HG03565 (cell line): ENCODE data around the gene SPRY2.

Experiments
- ATAC-seq: cut with Tn5 transposase; IDR thresholded peaks from one replicate; pipeline ENCODE4 v1.9.1; 2021; ENCODE audit warnings: mild to moderate bottlenecking, moderate library complexity; ENCODE audit not compliant: unreplicated experiment

SPRY2 gene, protein sequence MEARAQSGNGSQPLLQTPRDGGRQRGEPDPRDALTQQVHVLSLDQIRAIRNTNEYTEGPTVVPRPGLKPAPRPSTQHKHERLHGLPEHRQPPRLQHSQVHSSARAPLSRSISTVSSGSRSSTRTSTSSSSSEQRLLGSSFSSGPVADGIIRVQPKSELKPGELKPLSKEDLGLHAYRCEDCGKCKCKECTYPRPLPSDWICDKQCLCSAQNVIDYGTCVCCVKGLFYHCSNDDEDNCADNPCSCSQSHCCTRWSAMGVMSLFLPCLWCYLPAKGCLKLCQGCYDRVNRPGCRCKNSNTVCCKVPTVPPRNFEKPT

DNA sequence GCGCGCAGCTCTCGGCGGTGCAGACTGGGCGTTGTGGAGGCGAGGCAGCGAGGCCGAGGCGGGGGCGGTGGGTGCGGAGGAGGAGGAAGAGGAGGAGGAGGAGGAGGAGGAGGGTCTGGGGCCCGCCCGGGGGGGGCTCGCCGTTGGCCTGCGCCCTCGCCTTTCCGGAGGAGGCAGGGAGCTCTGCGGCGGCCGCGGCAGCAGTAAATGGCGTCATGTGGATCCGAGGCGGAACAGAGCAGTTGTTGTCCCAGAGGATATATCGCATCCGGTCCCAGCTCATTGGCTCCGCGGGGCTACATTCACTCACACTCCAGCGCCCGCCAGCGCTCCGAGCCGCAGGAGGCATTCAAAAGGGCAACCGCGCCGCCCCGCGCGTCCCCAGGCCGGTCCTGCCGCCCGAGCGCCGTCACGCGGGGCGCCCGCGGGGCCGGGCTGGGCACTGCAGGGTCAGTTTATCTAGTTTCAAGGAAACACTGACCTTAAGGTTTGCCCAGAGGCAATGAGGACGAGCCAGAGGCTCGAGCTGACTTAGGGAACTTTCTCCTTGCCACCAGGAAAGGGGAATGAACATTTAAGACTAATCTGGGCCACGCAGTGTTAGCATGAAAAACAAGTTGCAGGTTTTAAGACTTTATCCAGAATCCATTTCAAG is at the start of gene SPRY2:
Gene SPRY2 (minus strand): TSS at position 26 of the 655 bp plus-strand sequence. CDS start 3,421 bp downstream, outside the sequence.
- peak; percentile 49 for ATAC-seq

DNA sequence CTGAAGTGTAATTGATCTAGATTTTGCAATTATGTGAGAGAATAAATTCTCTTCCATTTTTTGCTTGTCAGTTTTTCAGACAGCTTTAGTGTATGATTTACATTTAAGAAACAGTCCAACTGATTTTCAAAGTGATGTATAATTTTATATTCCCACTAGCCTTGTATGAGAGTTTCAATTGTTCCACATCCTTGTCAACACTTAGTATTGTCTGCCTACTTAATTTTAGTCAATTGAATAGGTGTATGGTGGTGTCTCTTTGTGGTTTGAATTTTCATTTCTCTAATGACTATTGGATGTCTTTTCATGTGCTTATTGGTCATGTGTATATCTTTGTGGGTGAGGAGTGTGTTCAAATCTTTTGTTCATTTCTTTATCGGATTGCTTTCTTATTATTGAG is 49.4 kb upstream of the SPRY2 start:
- no peak for ATAC-seq

DNA sequence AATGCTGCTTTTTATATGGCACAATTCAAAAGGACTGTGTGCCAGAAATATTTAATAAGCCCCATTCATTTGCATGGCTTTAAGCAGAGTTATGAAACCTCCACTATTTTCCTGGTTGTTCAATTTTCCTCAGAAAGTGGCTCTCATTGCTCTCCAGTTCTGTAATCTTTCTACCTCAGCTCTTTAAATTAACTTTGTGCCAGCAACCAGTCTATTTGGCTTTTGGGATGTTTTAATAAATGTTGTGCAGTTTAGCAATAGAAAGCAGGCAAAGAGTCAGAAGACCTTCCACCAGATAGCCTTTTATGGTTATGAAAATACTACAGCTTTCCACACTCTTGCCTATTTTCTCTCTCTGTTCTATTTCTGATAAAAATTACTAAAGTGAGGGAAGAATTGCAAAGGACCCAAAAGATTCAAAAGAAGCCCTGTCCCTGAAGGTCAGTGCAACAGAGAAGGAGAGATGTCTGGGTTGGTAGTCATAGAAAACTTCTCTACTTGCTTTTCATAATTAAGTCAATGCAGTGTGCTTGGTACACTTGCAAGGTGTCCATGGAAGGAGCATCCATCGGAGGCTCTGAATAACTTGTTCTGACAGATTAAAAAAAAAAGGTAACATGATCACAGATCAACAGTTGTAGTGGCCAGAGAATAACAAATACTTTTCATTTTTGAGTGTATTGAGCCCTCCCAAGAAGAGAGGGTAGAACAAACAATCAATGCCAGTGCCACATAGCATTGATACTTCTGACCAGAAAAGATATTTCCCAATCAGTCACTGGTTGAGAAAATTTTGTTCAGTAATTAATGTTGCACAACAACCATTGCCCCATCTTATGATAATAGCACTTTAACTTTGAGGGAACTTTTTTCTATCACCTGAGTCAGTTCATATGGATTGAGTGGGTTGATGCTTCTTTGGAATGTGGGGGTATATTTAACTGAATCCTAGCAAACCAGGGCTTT is 48.4 kb upstream of the SPRY2 start:
- ATAC-seq: no peak

DNA sequence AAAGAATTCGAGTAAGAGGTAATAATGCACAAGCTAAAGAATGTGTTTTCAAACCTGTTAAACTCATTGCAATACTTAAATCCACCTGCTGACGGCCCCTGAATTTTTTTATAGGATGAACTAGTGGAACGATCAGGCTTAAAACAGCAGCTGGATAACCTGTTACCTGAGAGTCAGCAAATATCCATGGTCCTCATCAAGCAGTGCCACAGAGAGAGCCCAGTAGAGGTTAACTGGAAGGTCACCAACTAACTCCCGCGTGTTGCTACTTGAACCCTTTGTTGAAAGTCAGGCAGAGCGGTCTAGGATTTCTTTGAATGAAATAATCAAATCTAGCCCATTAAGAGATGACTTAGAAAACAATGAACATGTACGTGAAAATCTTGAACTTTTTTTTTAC is 47.6 kb upstream of the SPRY2 start:
- ATAC-seq: no peak

- ATAC-seq: no peak
Observed at GRCh38 chr13:80386592-80386991, 45.7 kb upstream of the SPRY2 start.

- no peak for ATAC-seq
Observed at GRCh38 chr13:80386002-80386401, 45.1 kb upstream of the SPRY2 start.

DNA sequence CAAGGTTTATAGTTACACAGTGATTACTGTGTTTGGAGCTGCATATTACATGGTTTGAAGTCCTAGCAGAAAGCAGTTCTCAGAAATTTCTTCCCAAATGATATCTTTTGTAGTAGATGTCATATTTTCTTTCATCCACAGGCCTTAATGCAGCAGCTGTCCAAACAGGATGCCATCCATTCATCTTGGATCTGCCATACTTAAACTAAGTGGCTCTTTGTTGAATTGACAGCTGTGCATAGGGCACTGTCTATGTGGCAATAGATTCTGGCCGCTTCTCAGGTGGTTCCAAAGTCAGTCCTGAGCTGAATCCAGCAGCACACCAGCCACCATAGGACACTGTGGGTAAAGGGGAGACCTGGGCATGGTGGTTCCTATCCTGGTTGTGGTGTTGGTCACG is 41.6 kb upstream of the SPRY2 start:
- no peak for ATAC-seq

DNA sequence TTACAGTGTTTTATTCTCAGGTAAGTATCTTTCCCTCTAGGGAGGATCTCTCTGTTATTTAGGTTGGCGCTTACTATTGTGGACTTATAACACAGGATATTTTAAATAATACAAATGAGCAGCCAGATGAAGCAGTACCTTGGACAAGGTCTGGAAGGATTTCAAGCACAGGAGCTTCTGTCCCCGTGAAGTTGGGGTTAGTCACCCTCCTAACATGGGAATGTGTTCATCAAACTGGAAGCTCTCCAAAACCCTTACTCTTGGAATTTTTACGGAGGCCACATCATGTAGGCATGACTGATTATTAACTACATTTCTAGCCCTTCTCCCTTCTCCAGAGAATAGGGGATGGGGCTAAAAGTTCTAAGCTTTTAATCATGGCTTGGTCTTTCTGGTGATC is 38.3 kb upstream of the SPRY2 start:
- ATAC-seq: no peak

- ATAC-seq: no peak
Observed at GRCh38 chr13:80376554-80376953, 35.6 kb upstream of the SPRY2 start.

DNA sequence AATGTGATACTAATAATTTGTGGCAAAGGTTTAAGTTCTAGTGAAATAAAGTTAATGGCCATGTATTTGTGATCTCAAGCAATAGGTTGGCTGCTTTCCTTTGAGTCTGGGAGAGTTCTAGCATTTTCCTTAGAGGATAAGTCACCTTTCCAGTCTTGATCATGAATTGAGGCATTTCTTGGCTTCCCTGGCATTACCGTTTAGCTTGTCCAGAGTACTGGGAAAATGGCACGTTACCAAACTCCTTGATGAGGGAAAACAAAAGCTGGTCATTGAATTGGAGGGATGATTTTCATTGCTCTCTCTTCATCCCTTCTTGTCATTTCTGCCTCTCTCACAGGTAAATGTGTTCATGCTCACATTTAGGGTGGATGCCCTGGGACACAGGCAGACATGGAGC is 34.0 kb upstream of the SPRY2 start:
- no peak for ATAC-seq

GRCh38 chr13:80374444-80374843 is 33.5 kb upstream of the SPRY2 start:
- no peak for ATAC-seq

DNA sequence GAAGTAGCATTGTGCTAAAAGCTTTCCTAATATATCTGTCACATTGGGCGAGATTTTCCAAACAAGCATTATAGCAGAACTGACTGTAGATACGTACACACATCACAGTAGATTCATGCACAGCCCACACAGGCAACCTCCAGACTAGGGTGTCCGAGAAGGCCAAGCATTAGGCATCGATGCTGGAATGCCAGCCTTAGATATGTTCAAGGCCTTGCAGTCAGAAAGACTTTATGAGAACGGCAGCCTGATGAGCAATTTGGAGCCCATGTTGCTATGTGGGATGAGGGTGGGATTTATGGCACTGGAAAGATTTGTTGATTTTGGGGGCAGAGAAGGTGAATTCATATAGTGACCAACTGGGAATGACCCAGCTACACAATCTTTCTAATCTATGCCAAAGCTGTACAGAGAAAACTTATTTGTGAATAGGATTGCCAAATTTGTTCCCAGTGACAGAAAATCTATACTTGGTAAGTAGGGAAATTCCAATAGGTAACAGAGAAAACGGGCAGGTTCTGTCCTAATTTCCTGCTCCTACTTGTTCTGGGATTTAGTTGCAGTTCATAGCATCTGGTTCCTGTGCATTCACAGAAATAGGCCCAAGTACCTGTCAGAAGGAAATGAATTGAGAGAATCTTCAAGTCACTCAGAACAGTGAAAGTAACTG is 31.0 kb upstream of the SPRY2 start:
- ATAC-seq: no peak

GRCh38 chr13:80367473-80367872 is 26.5 kb upstream of the SPRY2 start:
- ATAC-seq: no peak

DNA sequence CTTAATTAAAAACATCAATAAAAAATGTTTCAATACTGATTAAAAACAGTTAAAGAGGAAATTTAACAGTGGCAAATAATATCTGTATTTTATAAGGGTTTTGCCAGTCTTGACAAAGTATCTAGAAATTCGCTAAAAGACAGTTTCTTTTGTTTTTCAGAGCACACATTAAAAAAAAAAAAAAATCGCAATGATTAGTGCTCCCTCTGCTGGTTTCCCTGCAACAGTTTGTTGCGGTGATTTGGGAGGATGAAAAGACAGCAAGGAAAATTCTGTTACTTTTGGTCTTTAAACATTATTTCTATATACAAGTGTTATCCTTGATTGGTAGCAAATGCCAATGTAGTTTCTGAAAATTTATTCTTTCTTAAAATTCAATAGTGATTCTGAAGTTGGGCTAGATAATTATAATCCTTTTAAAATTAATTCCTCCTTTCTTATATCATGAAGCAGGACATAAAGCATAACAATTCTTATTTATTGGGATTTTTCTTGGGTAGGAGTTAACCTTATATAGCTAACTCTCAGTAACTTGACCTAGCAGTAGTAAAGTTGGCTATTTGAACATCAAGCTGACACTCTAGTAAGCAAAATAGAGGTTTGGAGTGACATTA is 23.1 kb upstream of the SPRY2 start:
- ATAC-seq: no peak

DNA sequence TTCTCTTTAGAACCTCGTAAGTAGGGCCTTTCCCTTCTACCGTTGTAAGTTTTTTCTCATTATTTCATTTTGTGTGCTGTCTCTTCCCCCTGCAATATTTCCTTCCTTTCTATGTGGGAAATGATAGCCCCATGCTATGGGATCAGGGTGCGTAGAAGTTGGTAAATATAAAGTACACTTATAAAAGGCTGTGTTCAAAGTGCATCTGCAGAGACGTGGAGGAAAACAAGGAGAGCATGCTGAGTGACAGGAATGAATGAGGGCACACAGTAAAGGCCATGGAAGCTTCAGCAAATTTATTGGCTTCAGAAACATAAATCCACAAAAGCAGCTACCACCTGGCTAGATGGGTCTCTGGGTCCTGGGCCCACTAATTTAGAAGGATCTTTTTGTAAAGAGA is 21.6 kb upstream of the SPRY2 start:
- ATAC-seq: no peak

- peak; percentile 71 for ATAC-seq
Observed at GRCh38 chr13:80361883-80362327, 21.0 kb upstream of the SPRY2 start.

DNA sequence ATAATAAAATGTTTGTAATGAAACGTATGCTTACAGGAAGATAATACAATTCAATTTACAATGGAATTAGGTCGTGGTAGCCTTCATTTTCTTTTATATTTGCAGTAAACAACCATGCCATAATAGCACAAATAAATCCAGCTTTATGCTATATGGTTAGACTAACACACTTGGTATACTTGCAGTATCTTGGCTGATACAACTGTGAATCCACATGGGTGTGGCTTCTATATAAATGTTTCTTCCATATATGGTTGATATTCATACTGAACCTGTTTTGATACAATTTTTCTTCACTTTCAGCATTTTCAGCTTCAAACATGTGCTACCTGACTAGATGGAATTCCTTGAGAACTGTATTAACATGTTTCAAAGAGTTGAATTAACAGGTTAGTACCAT is 20.4 kb upstream of the SPRY2 start:
- ATAC-seq: no peak

- no peak for ATAC-seq
Observed at GRCh38 chr13:80360453-80360800, 19.5 kb upstream of the SPRY2 start.

- ATAC-seq: no peak
Observed at GRCh38 chr13:80359778-80360452, 19.0 kb upstream of the SPRY2 start.

DNA sequence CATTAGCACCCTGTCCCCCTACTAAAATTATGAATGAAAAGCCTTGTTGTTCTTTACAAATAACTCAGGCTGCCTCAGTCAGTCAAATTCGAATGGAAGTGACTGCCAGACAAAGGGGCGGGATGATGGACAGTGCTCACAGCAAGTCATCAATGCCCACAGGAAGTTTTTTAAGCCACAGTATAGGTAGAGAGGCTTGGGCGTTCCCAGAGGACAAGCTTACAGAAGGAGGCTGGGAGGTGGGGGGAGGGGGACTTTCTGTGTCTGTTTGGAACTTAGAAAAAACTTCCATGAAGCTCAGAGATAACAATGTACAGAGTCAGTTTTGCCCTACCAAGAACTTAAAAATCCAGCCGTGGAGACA is 18.5 kb upstream of the SPRY2 start:
- ATAC-seq: no peak
